Measurements from ENCODE around the gene TRIM72.
"Not testable (repeated sequence)": the region's sequence is repeated elsewhere in the genome, so short reads cannot be mapped to it uniquely, and the experiment has no call there.

TRIM72 gene

GRCh38 chr16:31191697-31192428, 22.1 kb upstream of the TRIM72 start:
- no peak for DNase-seq

GRCh38 chr16:31192856-31193642, 20.9 kb upstream of the TRIM72 start:
- no peak for DNase-seq

- DNase-seq: no peak
Observed at GRCh38 chr16:31193874-31194273, 20.0 kb upstream of the TRIM72 start.

- DNase-seq: no peak
Observed at GRCh38 chr16:31194898-31195297, 19.0 kb upstream of the TRIM72 start.

GRCh38 chr16:31195861-31196260, 18.1 kb upstream of the TRIM72 start:
- not testable (repeated sequence) for DNase-seq

- no peak for DNase-seq
Observed at GRCh38 chr16:31196324-31197088, 17.4 kb upstream of the TRIM72 start.

GRCh38 chr16:31198207-31198882, 15.6 kb upstream of the TRIM72 start:
- DNase-seq: no peak

GRCh38 chr16:31199430-31200041, 14.4 kb upstream of the TRIM72 start:
- DNase-seq: no peak

GRCh38 chr16:31200111-31200510, 13.8 kb upstream of the TRIM72 start:
- not testable (repeated sequence) for DNase-seq

- DNase-seq: no peak
Observed at GRCh38 chr16:31200821-31201568, 12.9 kb upstream of the TRIM72 start.

- DNase-seq: no peak
Observed at GRCh38 chr16:31201582-31202413, 12.1 kb upstream of the TRIM72 start.

GRCh38 chr16:31202414-31203375, 11.2 kb upstream of the TRIM72 start, which contains the start of gene PYCARD:
Gene PYCARD (minus strand): TSS chr16:31202760. CDS start chr16:31202690, 70 bp downstream.
- DNase-seq: peak; percentile 38

- DNase-seq: no peak
Observed at GRCh38 chr16:31204871-31205666, 8.8 kb upstream of the TRIM72 start.

GRCh38 chr16:31206776-31207175, 7.1 kb upstream of the TRIM72 start:
- no peak for DNase-seq

GRCh38 chr16:31213342-31213741, 577 bp upstream of the TRIM72 start:
- no peak for DNase-seq

GRCh38 chr16:31214708-31215286, 878 bp downstream of the TRIM72 start:
- no peak for DNase-seq

- peak; percentile 27 for DNase-seq
Observed at GRCh38 chr16:31215287-31216162, 1.6 kb downstream of the TRIM72 start.

All from NCI-H2227 treated with DMSO at 0.1 percent for 48 hours (cell line).